ENCODE data around the gene OSBPL2.

OSBPL2 gene

DNA sequence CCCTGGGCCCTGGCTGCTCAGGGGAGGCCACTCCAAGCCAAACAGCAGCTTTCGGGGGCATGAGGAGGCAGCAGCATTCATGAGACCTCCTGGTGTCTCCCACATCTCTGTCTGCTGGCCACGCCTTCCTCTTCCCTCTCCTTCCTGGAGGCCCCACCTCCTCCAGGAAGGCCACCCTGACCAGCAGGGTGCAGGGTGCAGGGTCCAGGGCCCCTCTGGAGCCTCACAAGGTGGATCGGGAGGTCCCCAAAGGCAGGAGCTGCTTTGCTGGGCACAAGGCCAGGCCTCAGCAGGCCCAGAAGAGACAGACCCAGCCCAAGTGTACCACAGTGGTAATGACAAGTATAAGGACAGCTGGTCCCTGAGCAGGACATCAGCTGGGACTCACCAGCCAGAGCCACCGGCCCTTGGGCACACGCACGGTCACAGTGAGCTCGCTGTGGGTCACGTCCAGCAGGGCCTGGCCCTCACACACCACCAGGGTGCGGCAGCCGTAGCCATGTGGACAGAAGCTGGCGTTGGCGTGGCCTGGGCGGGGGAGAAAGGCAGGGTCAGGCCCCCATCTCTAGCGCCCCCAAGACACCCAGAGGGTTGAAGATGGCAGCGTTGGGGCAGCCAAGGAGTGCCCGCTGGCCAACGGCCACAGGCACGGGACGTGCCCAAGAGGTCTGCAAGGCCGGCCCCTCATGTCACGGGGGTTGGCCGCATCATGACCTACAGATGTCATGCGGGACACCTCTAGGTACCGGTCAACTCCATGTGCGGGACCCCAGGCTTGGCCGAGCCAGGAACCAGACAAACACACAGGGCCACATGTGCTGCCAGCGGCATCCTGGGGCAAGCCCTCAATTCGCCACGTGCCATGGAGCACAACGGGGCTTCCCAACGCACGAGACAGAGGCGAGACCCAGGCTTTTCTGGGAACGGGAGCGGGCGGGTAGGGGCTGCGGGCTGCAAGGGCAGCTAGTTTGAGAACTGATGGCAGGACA lies 91.4 kb downstream of the OSBPL2 start:
- DNase-seq: no peak

DNA sequence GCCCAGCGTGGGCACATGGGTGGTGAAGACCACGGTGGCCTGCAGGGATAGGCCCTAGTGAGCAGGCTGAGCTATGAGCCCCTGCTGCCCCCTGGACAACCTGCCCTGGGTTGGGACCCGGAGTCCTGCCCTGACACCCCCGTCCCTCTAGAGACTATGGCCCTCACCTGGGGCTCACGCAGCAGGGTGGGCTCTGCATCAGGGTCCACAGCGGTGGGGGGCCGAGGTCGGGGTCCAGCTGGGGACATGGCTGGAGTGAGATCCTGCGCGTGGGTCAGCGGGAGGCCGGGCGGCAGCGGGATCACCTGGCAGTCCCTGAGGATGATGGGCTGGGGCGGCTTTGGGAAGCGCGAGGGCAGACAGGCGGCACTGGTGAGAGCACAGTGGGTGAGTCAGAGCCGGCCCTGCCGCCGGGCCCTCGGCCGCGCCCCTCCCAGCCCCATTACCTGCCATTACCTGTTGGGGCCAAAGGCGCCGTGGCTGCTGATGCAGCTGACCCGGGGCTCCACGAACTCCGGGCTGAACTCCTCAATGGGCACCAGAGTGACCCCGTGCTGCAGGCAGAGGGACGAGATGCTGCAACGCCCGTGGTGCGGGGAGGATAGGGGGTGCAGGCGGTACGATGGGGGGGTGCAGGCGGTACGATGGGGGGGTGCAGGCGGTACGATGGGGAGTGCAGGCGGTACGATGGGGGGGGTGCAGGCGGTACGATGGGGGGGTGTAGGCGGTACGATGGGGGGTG lies 92.4 kb downstream of the OSBPL2 start:
- no peak for DNase-seq

DNA sequence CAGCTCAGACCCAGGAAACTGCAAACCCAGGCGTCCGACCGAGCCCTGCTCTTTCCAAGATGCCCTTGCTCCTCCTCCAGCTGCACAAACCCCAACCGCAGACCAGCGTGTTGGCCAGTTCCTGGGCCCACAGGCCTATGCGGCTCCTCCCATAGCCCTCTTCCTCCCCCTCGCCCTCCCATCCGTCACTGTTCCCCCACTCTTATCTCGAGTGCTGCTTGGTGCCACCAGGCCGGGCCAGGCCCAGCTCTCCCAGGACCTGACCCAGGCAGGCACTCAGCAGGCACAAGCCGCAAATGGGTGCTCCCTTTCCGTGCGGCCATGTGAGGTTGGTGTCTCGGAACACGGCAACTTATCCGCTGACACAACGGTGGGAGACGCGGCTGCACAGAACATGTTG lies 93.0 kb downstream of the OSBPL2 start:
- DNase-seq: no peak

DNA sequence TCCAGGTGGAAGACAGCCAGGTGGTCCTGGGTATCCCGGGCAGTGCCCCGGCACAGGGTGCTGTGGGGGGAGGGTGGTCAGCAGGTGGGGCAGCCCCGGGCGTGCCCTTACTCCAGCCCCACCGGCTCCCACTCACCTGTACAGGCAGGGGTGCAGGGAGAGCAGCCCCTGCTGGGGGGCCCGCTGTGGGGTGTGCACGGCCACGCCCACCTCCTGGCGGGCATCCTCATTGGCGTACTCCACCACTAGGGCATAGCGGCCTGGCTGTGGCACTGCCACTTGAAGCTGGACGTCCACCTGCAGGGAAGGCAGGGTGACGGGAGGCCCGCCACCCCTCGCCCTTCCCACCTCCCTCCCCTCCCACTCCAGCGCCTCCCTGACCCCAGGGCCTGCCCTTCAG lies 94.1 kb downstream of the OSBPL2 start:
- DNase-seq: no peak

DNA sequence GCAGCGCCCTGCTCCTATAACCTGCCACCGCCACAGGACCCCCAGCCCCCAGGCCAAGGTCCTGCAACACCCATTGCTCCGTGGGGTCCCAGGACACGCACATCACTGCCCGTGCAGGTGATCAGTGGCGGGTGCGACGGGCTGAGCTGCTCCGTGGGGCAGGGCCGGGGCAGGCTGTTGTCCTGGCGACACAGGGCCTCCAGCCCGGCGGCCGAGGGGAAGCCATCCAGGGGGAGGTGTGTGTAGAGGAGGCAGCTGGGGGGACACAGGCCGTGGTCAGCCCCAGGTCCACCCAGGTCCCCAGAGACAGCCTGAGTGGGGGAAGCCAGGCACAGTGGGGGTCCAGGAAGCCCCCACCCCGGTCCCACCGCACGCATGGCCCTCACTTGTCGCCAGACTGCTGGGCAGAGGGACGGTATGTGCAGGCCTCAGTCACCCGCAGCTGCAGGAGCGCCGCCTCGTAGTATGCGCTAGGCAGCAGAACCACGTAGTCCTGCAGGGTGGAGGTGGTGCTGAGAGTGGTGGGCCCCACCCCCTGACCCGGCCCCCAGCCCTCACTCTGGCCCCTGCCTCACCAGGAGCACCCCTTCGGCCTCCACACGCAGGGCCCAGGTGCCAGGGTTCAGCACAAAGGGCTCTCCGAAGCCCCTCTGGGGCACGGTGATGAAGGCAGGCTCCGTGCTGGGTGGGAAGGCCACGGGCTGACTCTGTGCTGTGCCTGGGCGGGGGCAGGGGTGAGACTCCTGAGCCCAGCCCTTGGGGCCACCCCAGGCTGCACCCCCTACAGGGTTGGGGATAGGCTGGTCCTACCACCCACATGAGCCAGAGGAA lies 94.9 kb downstream of the OSBPL2 start:
- DNase-seq: no peak

DNA sequence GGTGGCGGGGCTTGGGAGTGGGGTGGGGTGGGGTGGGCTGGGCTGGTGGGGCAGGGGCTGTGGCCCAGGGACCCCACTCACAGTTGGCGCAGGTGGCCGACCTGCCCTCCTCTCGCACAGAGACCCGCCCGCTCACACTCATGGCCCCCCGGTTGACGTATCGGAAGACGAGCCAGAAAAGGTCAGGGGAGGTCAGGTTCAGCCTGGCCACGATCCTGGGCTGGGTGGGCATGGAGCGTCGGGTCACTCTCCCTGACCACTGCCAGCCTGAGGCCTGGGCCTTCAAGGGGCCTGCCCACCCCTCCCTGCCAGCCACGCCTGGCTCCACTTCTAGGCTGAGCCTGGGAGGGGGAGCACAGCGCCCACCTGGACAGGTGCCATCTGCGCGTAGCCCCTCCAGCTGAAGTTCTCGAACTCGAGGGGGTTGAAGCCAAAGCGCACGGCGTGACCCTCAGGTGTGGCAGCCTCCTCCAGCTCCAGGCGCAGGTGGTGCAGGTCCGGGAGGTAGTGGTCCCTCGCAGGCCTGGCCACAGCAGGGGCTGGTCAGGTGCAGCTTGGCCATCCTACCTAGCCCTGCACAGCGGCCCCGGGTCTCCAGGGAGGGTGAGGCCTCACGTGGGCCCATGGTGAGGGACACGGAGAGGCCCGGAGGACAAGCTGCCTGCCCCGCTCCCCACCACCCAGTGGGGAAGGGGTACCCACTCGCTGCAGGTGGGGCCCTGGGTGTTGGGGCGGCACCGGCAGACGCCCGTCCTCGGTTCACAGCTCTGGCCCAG lies 95.7 kb downstream of the OSBPL2 start:
- no peak for DNase-seq

DNA sequence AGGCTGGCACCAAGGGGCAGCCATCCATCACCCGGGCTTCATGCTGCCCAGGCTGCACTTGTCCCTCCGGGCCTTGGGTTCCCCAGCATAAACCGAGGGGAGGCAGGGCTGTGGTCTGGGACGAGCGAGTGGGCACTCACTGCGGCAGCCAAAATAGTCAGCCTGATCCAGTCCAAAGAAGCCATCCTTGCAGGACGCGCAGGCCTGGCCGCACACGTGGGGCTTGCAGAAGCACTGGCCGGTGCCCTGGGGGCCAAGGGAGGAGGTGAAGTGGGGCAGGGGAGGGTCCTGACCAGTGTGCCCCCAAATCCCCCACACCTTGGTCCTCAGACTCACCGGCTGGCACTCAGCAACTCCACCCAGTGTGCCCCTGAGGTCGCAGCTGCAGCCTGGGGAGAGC lies 96.6 kb downstream of the OSBPL2 start:
- no peak for DNase-seq

DNA sequence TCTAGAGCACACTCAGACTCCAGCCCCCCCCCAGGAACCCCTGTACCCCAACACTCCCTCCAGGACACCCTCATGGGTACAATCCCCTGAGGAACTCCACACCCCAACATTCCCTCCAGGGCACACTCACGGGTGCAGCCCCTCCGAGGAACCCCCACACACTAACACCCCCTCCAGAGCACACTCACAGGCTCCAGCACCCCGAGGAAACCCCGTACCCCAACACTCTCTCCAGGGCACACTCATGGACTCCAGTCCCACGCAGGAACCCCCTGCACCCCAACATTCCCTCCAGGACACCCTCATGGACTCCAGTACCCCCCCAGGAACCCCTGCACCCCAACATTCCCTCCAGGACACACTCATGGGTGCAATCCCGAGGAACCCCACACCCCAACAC lies 97.2 kb downstream of the OSBPL2 start:
- no peak for DNase-seq

DNA sequence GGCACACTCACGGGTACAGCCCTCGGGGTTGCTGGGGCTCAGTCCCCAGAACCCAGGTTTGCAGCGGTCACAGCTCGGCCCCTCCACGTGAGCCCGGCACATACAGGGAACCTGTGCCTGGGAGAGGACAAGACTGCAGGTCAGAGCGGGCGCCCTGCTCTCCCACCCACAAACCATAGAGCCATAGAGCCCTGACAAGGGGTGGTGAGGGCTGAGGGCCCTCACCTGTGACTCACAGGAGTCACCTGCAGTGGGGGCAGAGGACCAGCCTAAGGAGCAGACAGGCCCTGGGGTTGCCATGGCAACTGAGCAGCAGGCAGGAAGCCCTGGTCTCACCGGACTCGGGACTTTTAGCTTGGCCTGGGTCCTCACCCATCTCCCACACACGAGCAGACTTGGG lies 98.0 kb downstream of the OSBPL2 start:
- no peak for DNase-seq

DNA sequence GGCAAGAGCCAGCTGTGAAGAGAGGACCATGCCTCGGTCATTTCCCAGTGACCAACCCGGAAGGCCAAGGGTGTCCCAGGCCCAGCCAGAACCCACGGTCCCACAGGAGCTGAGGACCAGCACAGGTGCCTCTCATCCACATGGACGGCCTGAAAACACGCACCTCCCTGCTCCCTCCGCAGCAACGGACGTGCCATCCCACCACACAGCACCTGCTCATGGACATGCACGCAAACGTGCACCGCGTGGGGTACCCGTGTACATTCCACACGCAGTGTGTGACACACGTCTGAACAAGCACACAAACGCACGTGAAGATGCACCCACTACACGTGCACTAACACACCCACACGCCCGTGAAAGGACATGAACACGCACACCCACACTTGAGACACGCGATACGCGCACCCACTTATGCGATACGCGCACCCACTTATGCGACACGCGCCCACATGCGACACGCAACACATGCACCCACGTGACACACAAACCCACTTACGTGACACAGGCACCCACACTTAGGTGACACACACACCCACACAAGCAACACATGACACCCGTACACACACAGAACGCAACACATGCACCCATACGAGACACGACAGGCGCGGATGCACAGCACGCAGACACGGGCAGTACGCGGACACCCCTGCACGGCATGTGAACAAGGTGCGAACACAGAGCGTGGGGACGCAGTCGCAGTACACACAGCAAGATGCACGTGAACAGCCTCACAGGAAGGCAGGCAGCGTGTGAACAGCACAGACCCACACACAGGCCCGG lies 98.6 kb downstream of the OSBPL2 start:
- DNase-seq: no peak

DNA sequence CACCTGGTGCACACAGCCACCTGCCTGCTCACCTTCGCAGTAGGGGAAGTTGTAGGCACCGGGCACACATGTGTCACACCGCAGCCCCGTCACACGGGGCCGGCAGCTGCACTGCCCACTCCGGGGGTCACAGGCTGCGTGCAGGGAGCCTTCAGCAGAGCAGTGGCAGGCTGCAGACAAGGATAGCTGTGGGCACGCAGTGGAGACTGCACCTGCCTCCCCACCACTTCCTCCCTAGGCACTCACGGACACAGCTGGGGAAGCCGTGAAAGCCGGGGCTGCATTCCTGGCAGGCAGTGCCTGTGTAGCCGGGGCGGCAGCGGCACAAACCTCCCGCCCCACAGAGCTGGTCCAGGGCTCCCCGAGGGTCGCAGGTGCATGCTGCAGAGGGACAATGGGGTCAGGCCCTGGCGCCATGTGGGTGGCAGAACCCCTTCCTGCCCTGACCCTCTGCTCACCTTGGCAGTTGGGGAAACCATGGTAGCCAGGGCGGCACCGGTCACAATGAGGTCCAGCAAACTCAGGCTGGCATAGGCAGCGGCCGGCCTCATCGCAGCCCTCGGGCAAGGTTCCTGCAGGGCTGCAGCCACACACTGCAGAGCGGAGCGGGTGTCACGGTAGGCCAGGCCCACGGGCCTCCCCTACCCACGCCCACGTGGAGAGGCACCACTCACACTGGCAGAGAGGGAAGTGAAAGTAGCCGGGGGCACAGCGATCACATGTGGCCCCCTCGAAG lies 99.4 kb downstream of the OSBPL2 start:
- DNase-seq: no peak

DNA sequence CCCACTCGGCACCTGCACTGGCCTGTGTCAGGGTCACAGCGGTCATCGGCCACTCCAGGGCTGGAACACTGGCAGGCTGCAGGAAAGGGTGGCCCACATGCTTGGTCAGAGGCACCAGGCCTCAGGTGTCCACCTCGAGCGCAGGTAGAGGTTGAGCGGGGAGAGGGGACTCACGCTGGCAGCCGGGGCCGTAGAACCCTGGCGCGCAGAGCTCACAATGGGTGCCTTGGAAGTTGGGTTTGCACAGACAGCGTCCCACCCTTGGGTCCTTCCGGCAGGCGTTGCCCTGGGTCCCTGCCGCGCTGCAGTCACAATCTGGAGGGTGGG lies 99.9 kb downstream of the OSBPL2 start:
- DNase-seq: no peak

DNA sequence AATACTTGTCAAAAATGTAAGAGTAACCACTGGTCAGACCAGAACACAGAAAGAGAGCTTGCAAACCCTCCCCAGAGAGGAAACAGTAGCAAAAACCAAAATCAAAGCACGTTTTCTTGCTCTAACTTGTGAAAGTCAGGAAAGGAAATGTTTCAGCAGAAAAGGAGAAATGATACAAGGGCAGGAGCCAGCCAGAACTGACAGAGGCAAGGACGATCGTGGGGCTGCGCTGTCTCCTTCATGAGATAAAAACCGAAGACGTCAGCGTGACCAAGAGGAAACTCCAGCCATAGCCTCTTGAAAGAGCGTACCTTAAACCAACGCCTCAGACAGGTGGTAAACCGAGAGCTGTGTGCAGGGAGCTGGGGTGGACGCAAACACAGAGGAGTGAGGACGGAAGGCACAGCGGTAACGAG lies 101.3 kb downstream of the OSBPL2 start:
- no peak for DNase-seq

DNA sequence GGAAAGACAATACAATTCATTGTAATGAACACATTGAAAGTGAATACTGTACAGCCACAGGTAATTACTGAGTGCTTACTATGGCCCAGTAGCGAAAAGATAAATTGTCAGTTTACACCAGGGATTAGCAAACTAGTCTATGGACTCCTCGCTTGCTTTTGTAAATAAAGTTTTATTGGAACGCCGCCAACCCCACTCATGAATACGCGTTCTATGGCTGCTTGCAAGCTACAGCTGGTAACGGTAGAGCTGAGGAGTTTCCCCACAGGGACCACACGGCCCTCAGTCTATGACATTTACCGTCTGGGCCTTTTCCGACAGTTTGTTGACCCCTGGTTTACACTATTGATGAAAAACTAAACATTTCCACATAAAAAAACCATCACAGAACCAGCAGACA lies 104.6 kb downstream of the OSBPL2 start:
- DNase-seq: no peak

DNA sequence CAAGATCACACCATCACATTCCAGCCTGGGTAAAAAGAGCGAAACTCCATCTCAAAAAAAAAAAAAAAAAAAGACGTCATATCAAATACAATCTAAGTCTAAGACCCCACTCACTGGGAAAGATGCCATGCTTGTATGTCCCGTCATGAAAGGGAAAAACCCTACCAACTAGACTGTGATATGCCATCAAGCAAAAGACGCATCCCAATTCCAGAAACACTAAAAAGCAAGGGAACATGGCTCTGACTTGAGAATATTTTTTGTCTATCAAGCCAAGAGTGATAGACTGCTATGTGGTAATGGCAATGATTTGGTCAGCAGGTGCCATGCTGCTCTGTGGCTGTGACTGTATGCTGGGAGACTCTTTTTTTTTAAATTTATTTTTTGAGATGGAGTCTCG lies 105.8 kb downstream of the OSBPL2 start:
- no peak for DNase-seq

DNA sequence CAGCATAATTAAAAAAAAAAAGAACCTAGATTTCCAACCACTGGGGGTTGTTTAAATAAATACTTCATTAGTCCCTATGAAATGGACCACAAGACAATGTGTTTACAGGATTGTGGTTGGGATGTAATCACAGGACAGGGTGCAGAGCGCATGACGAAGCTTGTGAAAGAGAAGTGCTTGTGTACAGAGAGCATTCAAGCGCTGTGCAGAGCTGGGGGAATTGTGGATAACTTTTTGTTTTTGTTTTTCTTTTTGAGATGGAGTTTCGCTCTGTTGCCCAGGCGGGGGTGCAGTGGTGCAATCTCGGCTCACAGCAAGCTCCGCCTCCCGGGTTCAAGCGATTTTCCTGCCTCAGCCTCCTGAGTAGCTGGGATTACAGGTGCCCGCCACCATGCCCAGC lies 106.5 kb downstream of the OSBPL2 start:
- no peak for DNase-seq

All from activated T-cell treated with anti-CD3 and anti-CD28 coated beads, Interleukin-2, amount 50 U/mL, for 1 hour (primary cell).